Measurements from ENCODE around the gene LSAMP. TPM values are rescaled to one million over a fixed set of nuclear protein-coding genes. Genes with fewer than 3 reads are reported as not detected.

LSAMP gene
- total RNA-seq, 1 donor from 2014 or later = not detected

DNA sequence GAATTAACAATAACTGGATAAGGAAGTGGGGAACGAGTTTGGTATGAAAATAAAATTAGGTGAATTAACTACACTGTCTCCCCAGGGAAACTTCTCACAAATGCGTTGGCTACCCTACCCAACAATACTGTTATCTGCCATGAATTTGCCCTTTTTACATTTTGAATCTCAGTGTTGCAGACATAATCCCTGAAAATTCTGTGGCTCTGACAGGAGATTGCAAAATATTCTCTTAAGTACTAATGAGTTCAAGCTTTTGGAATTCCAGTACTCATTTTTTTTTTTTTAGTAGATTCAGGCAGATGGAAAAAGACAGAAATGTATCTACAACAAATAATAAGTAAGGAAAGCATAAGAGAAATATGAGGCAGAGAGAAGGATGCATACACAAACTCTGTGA, 332.6 kb downstream of the LSAMP start:
- no peak overlapping the region for H3K4me3 Mint-ChIP-seq (ENCODE audit: low read depth)
- DNase-seq (ENCODE audit: low spot score) = no peak
- H3K27me3 Mint-ChIP-seq (ENCODE audit: low read depth) = no peaks in the 10 kb centered on the region
- no peaks in the 10 kb centered on the region for H3K9me3 Mint-ChIP-seq
- H3K27ac Mint-ChIP-seq = no peak overlapping the region
- no peaks in the 10 kb centered on the region for H3K4me1 Mint-ChIP-seq (ENCODE audit: low read depth)
- intact Hi-C loops (cut with micrococcal nuclease) = no loop called here
- no peaks in the 10 kb centered on the region for H3K36me3 Mint-ChIP-seq (ENCODE audit: low read depth)

DNA sequence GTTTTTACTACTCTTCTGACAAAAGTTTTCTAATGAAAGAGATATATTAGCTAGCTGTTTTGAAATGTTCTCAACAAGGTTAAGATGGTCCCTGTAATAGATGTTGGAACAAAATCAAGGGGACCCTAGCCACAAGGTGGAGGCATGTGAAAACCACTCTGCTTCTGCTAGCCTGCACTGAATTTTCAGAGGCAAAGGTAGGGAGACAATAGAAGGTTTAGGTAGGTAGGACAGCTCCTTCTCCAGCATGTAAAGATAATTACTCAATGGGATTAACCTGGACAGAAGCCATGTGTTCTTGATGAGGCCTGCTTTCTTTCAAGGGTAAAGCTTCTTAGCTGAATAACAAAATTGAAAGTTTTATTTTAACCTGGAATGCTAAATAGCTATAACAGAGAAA, 333.5 kb downstream of the LSAMP start:
- H3K9me3 Mint-ChIP-seq = no peaks in the 10 kb centered on the region
- H3K36me3 Mint-ChIP-seq (ENCODE audit: low read depth) = no peaks in the 10 kb centered on the region
- intact Hi-C loops (cut with micrococcal nuclease) = no loop called here
- DNase-seq (ENCODE audit: low spot score) = no peak
- no peak overlapping the region for H3K27ac Mint-ChIP-seq
- H3K4me3 Mint-ChIP-seq (ENCODE audit: low read depth) = no peak overlapping the region
- H3K27me3 Mint-ChIP-seq (ENCODE audit: low read depth) = no peaks in the 10 kb centered on the region
- H3K4me1 Mint-ChIP-seq (ENCODE audit: low read depth) = no peaks in the 10 kb centered on the region

DNA sequence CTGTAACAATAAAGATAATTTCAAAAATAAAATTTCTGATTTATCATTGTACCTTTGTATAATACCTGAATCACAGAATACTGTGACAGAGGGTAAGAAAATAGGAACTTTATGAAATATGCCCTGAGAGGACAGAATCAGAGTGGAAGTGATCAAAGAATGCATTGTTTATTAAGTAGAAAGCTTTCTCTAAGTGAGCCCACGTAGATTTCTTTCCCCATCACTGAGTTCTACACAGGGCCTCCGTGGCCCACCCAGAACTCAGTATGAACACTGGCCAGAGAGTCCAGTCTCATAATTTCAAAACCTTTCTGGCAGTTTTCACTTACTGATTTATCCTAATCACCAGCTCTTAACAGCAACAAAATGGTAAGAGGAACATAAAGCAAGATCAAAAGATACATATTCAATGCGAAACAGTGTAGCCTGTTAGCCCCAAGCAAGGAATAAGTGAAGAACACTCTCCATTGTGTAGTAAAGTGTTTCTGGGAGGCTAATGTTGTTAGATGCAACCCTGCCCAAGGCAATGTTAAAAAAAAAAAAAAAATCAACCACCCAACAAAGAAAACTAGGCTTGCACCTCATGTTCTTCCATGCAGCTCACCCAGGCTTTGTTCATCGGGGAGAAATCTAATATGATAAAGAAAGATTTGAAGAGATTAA, 341.3 kb downstream of the LSAMP start:
- Mint-ChIP-seq H3K36me3 (ENCODE audit: low read depth) (no peaks in the 10 kb centered on the region), H3K27me3 (ENCODE audit: low read depth) (no peaks in the 10 kb centered on the region), H3K27ac (no peak overlapping the region), H3K4me3 (ENCODE audit: low read depth) (no peak overlapping the region), H3K4me1 (ENCODE audit: low read depth) (no peaks in the 10 kb centered on the region), H3K9me3 (no peaks in the 10 kb centered on the region)
- intact Hi-C loops (cut with micrococcal nuclease) = no loop called here
- no peak for DNase-seq (ENCODE audit: low spot score)

DNA sequence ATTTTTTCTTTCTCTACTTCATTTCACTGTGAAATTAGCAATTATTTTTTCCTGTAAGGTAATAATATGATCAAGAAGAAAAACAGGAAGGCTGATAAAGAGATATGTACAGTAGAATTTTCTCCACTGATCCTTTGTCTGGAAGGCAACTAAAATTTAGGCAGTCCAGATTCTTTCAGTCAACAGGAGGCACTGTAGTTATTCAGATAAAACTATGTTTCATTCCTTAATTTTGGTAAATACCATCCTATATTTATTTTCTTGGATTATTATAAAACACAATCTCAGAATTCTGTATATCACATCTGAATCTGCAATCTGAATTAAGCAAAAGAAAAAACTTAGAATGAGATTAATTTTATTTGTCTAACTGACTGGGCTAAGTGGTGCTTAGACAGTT, 343.2 kb downstream of the LSAMP start:
- H3K27ac Mint-ChIP-seq = no peak overlapping the region
- no peaks in the 10 kb centered on the region for H3K27me3 Mint-ChIP-seq (ENCODE audit: low read depth)
- no peaks in the 10 kb centered on the region for H3K36me3 Mint-ChIP-seq (ENCODE audit: low read depth)
- no peak overlapping the region for H3K4me3 Mint-ChIP-seq (ENCODE audit: low read depth)
- no peak for DNase-seq (ENCODE audit: low spot score)
- H3K9me3 Mint-ChIP-seq = no peaks in the 10 kb centered on the region
- intact Hi-C loops (cut with micrococcal nuclease) = no loop called here
- H3K4me1 Mint-ChIP-seq (ENCODE audit: low read depth) = no peaks in the 10 kb centered on the region

DNA sequence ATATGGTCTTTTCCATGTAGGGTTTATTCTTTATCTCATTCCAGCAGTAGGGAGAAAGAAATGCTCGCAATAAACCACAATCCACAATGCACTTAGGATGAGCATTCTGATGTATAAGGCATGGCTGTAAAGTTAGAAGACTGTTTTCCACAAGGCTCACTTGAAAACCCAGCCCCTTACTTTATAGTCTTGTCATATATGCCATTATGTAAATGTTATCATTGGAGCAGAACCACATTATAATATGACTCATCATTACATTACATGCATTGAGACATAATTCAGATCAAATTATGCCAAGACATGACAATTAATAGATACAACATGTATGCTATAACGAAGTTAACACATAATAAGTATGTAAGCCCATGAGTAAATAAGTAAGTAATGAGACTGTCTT, 348.1 kb downstream of the LSAMP start:
- no peaks in the 10 kb centered on the region for H3K4me1 Mint-ChIP-seq (ENCODE audit: low read depth)
- no peak overlapping the region for H3K27ac Mint-ChIP-seq
- H3K36me3 Mint-ChIP-seq (ENCODE audit: low read depth) = no peaks in the 10 kb centered on the region
- intact Hi-C loops (cut with micrococcal nuclease) = no loop called here
- DNase-seq (ENCODE audit: low spot score) = no peak
- no peaks in the 10 kb centered on the region for H3K9me3 Mint-ChIP-seq
- H3K4me3 Mint-ChIP-seq (ENCODE audit: low read depth) = no peak overlapping the region
- H3K27me3 Mint-ChIP-seq (ENCODE audit: low read depth) = no peaks in the 10 kb centered on the region

DNA sequence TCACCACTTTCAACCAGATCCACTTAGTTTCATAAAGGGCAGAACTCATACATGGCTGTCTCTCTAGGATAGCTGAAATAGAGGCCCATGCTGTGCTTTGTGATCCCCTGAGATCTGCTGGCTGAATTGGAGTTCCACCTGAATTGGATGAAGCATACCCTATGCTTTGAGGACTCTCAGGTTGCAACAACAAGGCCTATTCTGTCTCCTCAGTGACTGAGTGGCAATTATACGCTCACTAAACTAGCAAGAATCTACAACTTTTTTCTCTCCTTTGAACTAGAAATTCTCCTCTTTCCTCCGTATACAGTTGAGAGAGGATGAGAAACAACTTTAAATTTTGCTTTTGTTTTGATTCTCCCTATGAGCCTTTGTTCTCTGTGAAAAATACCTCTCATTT, 348.7 kb downstream of the LSAMP start:
- no peak overlapping the region for H3K4me3 Mint-ChIP-seq (ENCODE audit: low read depth)
- H3K27me3 Mint-ChIP-seq (ENCODE audit: low read depth) = no peaks in the 10 kb centered on the region
- intact Hi-C loops (cut with micrococcal nuclease) = no loop called here
- DNase-seq (ENCODE audit: low spot score) = no peak
- no peaks in the 10 kb centered on the region for H3K4me1 Mint-ChIP-seq (ENCODE audit: low read depth)
- no peaks in the 10 kb centered on the region for H3K9me3 Mint-ChIP-seq
- no peak overlapping the region for H3K27ac Mint-ChIP-seq
- H3K36me3 Mint-ChIP-seq (ENCODE audit: low read depth) = no peaks in the 10 kb centered on the region

DNA sequence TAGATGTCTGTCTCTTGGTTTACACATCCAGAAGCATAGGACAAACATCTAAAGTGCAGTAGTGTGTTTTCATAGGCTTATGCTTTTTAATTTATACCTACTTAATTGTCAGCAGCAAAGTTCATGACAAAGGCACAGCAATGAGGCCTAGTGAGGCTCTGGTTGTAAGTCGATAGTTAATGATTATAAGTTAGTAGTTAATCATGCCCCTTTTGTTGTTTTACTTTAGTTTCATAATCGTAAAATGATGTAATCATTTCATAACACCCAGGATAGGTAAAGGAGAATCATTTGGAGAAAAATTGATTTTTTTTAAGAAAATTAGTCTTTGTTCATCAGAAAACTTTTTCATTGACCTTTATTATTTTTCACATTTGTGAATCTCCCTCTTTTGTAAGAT, 351.9 kb downstream of the LSAMP start:
- H3K9me3 Mint-ChIP-seq = peaks cover 4% of the 10 kb centered on the region
- H3K27me3 Mint-ChIP-seq (ENCODE audit: low read depth) = no peaks in the 10 kb centered on the region
- H3K27ac Mint-ChIP-seq = no peak overlapping the region
- H3K4me3 Mint-ChIP-seq (ENCODE audit: low read depth) = no peak overlapping the region
- no peak for DNase-seq (ENCODE audit: low spot score)
- H3K36me3 Mint-ChIP-seq (ENCODE audit: low read depth) = no peaks in the 10 kb centered on the region
- H3K4me1 Mint-ChIP-seq (ENCODE audit: low read depth) = no peaks in the 10 kb centered on the region
- intact Hi-C loops (cut with micrococcal nuclease) = no loop called here

DNA sequence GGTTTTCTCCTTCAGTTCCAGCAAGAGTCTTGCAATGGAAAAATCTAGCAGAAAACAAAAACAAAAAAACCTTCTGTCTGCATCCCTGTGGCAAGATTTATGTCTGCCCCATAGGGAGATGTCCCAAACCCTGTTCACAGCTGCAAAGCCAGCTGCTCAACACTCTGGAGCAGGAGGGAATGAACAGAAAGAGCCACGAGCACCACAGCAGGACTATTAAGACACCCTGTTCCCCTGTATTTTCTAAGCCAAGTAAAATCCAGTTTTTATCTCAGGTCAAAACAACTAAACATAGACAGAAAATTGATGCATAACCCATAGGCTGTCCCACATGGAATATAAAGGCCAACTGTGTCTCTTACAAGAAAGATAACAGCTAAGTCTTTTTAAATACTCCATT, 357.9 kb downstream of the LSAMP start:
- intact Hi-C loops (cut with micrococcal nuclease) = no loop called here
- H3K4me3 Mint-ChIP-seq (ENCODE audit: low read depth) = no peak overlapping the region
- peaks cover 4% of the 10 kb centered on the region for H3K9me3 Mint-ChIP-seq
- no peaks in the 10 kb centered on the region for H3K36me3 Mint-ChIP-seq (ENCODE audit: low read depth)
- no peak for DNase-seq (ENCODE audit: low spot score)
- H3K27ac Mint-ChIP-seq = no peak overlapping the region
- H3K27me3 Mint-ChIP-seq (ENCODE audit: low read depth) = no peaks in the 10 kb centered on the region
- no peaks in the 10 kb centered on the region for H3K4me1 Mint-ChIP-seq (ENCODE audit: low read depth)

DNA sequence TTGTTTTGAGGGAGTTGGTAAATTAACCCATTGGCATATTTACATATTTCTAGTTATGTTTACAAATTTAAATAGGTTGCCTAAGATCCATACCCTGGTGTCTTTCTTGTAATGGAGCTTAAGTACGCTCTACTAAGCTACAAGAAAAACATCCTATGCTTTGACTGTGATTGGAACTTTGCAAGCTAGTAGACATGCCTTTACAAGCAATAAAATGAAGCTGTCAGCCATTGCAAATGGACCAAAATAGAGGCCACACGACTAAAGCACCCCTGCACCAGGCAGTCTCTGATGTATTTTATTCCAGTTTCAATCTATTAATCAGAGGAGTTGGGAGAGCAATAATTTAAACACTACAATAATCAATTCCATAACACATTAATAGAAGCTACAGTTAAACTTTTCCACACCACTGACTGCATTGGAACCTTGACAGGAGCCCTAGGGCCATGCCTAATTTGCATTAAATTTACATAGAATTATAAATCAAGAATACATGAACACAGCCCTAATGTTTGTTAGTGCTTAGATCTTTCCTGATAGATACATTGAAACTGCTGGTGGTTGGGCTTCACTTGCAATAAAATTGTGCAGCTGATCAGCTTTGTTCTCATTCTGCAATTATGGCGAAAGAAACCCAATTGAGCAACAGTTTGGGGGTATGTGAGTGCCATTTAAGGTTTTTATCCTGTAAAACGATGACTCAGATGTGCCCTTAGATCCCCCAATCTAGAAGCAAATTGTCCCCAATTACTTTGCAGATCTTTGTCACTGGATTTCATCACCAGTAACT, 360.1 kb downstream of the LSAMP start:
- Mint-ChIP-seq H3K9me3 (no peaks in the 10 kb centered on the region), H3K27me3 (ENCODE audit: low read depth) (no peaks in the 10 kb centered on the region), H3K27ac (no peak overlapping the region), H3K4me1 (ENCODE audit: low read depth) (no peaks in the 10 kb centered on the region), H3K4me3 (ENCODE audit: low read depth) (no peak overlapping the region), H3K36me3 (ENCODE audit: low read depth) (no peaks in the 10 kb centered on the region)
- DNase-seq (ENCODE audit: low spot score) = no peak
- intact Hi-C loops (cut with micrococcal nuclease) = no loop called here

DNA sequence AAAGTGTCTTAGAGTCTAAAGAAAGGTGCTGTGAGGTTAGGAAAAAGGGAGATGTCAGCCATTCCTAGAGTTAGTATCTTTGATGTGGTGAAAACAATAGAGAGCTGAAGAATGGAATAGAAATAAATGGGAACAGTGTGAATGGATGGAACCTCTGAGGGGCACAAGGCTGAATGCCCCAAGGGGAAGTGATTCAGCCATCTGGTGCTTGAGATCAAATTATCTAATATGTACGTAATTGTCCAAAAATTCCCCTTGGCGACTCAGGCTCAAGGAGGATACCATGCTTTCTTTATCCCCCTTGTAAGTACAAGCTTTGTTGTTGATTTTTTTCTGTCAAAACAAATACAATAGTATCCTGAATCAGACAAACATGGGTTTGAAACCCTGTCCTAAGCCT, 361.6 kb downstream of the LSAMP start:
- Mint-ChIP-seq H3K9me3 (no peaks in the 10 kb centered on the region), H3K4me3 (ENCODE audit: low read depth) (no peak overlapping the region)

DNA sequence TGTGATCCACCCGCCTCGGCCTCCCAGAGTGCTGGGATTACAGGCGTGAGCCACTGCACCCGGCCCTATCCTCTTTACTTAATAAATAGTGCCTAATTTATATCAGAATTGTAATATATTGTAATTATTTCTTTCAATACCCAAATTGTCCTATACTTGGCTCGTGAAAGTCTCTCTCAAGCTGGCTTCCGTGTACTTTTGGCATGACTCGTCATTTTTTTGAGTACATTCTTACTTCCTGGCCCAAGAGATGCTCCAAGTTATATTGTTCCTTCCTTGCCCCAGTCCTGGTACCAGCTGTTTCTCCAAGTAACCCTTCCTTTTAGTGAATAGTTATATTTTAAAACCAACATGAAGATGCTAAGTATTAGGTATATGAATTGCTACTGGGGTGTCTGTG, 366.7 kb downstream of the LSAMP start:
- H3K9me3 Mint-ChIP-seq = no peaks in the 10 kb centered on the region
- no peak for DNase-seq (ENCODE audit: low spot score)
- H3K4me3 Mint-ChIP-seq (ENCODE audit: low read depth) = no peak overlapping the region
- H3K4me1 Mint-ChIP-seq (ENCODE audit: low read depth) = no peaks in the 10 kb centered on the region
- intact Hi-C loops (cut with micrococcal nuclease) = no loop called here
- H3K27ac Mint-ChIP-seq = no peak overlapping the region
- H3K36me3 Mint-ChIP-seq (ENCODE audit: low read depth) = no peaks in the 10 kb centered on the region
- H3K27me3 Mint-ChIP-seq (ENCODE audit: low read depth) = no peaks in the 10 kb centered on the region

More for the DNA sequence above, 361.6 kb downstream of the LSAMP start:
- intact Hi-C loops (cut with micrococcal nuclease) = no loop called here
- Mint-ChIP-seq H3K36me3 (ENCODE audit: low read depth) (no peaks in the 10 kb centered on the region), H3K27ac (no peak overlapping the region), H3K27me3 (ENCODE audit: low read depth) (no peaks in the 10 kb centered on the region), H3K4me1 (ENCODE audit: low read depth) (no peaks in the 10 kb centered on the region)
- no peak for DNase-seq (ENCODE audit: low spot score)

DNA sequence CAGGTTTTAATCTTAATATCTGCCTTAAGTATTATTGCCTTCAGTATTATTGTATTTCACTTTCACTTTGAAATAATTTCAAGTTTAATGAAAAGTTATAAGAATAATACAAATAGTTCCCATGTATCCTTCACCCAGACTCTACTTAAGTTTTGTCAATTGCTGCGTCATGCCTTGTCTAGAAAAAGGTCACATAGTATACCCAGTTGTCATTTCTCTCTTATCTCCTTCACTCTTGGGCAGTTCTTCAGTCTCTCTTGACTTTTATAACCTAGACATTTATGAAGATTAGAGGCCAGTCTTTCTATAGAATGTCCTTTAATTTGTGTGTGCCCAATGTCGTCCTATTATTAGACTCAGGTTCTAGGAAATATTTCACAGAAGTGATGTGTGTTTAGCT, 367.7 kb downstream of the LSAMP start:
- Mint-ChIP-seq H3K27ac (no peak overlapping the region), H3K9me3 (no peaks in the 10 kb centered on the region), H3K4me3 (ENCODE audit: low read depth) (no peak overlapping the region), H3K4me1 (ENCODE audit: low read depth) (no peaks in the 10 kb centered on the region), H3K36me3 (ENCODE audit: low read depth) (no peaks in the 10 kb centered on the region), H3K27me3 (ENCODE audit: low read depth) (no peaks in the 10 kb centered on the region)
- intact Hi-C loops (cut with micrococcal nuclease) = no loop called here
- DNase-seq (ENCODE audit: low spot score) = no peak

DNA sequence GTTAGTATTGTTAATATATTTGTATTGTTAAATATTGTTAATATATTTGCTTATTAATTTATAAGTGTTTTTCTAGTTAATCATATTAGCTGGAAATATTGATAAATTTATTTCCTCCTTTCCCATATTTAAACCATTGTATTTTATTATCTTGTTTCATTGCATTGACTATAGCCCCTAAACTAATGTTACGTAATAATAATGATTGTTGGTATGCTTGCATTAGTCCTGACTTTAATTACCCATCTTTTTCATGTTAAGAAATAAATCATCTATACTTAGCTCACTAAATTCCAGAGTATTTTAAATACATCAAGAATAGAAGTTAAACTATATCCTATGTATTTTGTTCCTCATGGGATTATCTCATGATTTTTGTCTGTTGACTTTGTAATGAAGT, 368.2 kb downstream of the LSAMP start:
- Mint-ChIP-seq H3K27ac (no peak overlapping the region), H3K27me3 (ENCODE audit: low read depth) (no peaks in the 10 kb centered on the region), H3K36me3 (ENCODE audit: low read depth) (no peaks in the 10 kb centered on the region), H3K9me3 (no peaks in the 10 kb centered on the region), H3K4me1 (ENCODE audit: low read depth) (no peaks in the 10 kb centered on the region), H3K4me3 (ENCODE audit: low read depth) (no peak overlapping the region)
- intact Hi-C loops (cut with micrococcal nuclease) = no loop called here
- no peak for DNase-seq (ENCODE audit: low spot score)
